IPS-NIHi11 (cell line): ENCODE data around the gene EPHB1.

ENCODE experiments used
- DNase-seq: peaks from one replicate; pipeline ENCODE4 v3.0.0; 2012; ENCODE audit warnings: mixed read lengths, low spot score

EPHB1 gene

GRCh38 chr3:135133905-135134683, 339.0 kb downstream of the EPHB1 start:
- DNase-seq, result no peak

- no peak for DNase-seq
Observed at GRCh38 chr3:135134684-135135075, 339.6 kb downstream of the EPHB1 start.

GRCh38 chr3:135135445-135135844, 340.4 kb downstream of the EPHB1 start:
- no peak for DNase-seq

- DNase-seq, result no peak
Observed at GRCh38 chr3:135136361-135137100, 341.5 kb downstream of the EPHB1 start.

GRCh38 chr3:135137296-135137695, 342.2 kb downstream of the EPHB1 start:
- no peak for DNase-seq

- no peak for DNase-seq
Observed at GRCh38 chr3:135138776-135139175, 343.7 kb downstream of the EPHB1 start.

- no peak for DNase-seq
Observed at GRCh38 chr3:135140591-135140990, 345.5 kb downstream of the EPHB1 start.

GRCh38 chr3:135141160-135141559, 346.1 kb downstream of the EPHB1 start:
- no peak for DNase-seq

- no peak for DNase-seq
Observed at GRCh38 chr3:135141672-135142071, 346.6 kb downstream of the EPHB1 start.

- no peak for DNase-seq
Observed at GRCh38 chr3:135142530-135142929, 347.5 kb downstream of the EPHB1 start.

GRCh38 chr3:135143474-135143873, 348.4 kb downstream of the EPHB1 start:
- DNase-seq, result no peak

- no peak for DNase-seq
Observed at GRCh38 chr3:135145581-135145980, 350.5 kb downstream of the EPHB1 start.

- DNase-seq, result no peak
Observed at GRCh38 chr3:135147657-135148056, 352.6 kb downstream of the EPHB1 start.

- no peak for DNase-seq
Observed at GRCh38 chr3:135148398-135149020, 353.4 kb downstream of the EPHB1 start.

GRCh38 chr3:135149707-135150681, 354.9 kb downstream of the EPHB1 start:
- no peak for DNase-seq

GRCh38 chr3:135154186-135154585, 359.1 kb downstream of the EPHB1 start:
- no peak for DNase-seq

GRCh38 chr3:135155228-135155627, 360.2 kb downstream of the EPHB1 start:
- no peak for DNase-seq

- DNase-seq, result no peak
Observed at GRCh38 chr3:135155791-135156190, 360.7 kb downstream of the EPHB1 start.

- DNase-seq, result no peak
Observed at GRCh38 chr3:135157045-135157740, 362.1 kb downstream of the EPHB1 start.

- DNase-seq, result no peak
Observed at GRCh38 chr3:135158520-135158919, 363.5 kb downstream of the EPHB1 start.

- no peak for DNase-seq
Observed at GRCh38 chr3:135159681-135160247, 364.7 kb downstream of the EPHB1 start.
